HG03095 (cell line): ENCODE data around the gene MRS2.

Experiments used
- ATAC-seq: cut with Tn5 transposase; IDR thresholded peaks from one replicate; pipeline ENCODE4 v1.9.1; 2021; ENCODE audit warnings: moderate library complexity; ENCODE audit not compliant: unreplicated experiment

The MRS2 gene

DNA sequence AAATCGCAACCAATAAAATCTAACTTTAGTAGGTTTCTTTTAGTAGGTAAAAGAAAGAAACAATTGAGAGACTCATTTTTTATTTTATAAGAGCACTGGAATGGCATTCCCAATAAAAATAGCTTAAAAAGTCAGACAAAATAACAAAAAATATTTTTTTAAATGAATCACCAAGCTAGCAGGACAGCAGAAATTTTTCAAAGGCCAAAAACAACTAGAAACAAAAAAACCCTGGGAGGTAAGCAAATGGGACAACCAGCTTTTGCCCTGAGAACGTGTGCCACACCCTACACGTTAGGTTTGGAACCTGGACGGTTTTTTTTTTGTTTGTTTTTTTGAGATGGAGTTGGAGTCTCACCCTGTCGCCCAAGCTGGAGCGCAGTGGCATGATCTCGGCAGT is 67.1 kb downstream of the MRS2 start:
- ATAC-seq: no peak

- ATAC-seq: no peak
Observed at GRCh38 chr6:24472181-24472580, 69.4 kb downstream of the MRS2 start.
